ENCODE measurements around the gene TMEM238.
A peak's percentile ranks its signal among the peaks of the same experiment; 100 is the strongest.
"Not testable (repeated sequence)": the region's sequence is repeated elsewhere in the genome, so short reads cannot be mapped to it uniquely, and the experiment has no call there.

The TMEM238 gene

GRCh38 chr19:55339889-55340783 lies 44.0 kb downstream of the TMEM238 start:
- no peak for DNase-seq (ENCODE audit: extremely low spot score)
- ChIA-PET CTCF (interaction anchor here (1.1 kb wide), 1 partner anchor 22 kb away, joined by 3 read pairs; no protein-coding TSS in a partner anchor), POLR2A (interaction anchor here (0.5 to 3.5 kb wide), 25 partner anchors 9 to 1392 kb away, joined by 3 to 27 read pairs (median 5); partner anchors contain the start of genes HSPBP1, PPP6R1, TMEM150B and TMEM190)
- TF ChIP-seq FOXM1 (IDR thresholded peaks at IDR 0.05; ENCODE audit: borderline replicate concordance) (no peak), PKNOX1 (IDR thresholded peaks at IDR 0.05) (no peak)

- ChIA-PET CTCF (interaction anchor here (0.6 to 1.1 kb wide), 4 partner anchors 19 to 198 kb away, joined by 3 to 4 read pairs (median 4); no protein-coding TSS in a partner anchor), POLR2A (interaction anchor here (0.6 to 3.5 kb wide), 30 partner anchors 10 to 315 kb away, joined by 3 to 27 read pairs (median 5); partner anchors contain the start of genes FIZ1, HSPBP1, PPP6R1 and TMEM150B)
- TF ChIP-seq PKNOX1 (IDR thresholded peaks at IDR 0.05) (peak; percentile 100), FOXM1 (IDR thresholded peaks at IDR 0.05; ENCODE audit: borderline replicate concordance) (no peak), HDGF (IDR thresholded peaks at IDR 0.05; ENCODE audit: borderline replicate concordance) (peak; percentile 54; the same call in 1 of the 2 replicates)
- DNase-seq (ENCODE audit: extremely low spot score): peak; percentile 98
These were observed 44.8 kb downstream of the TMEM238 start, which contains the start of gene KMT5C for GRCh38 chr19:55339105-55339888. KMT5C (plus strand) TSS chr19:55339876; CDS start chr19:55341937, 2,061 bp downstream.

- ChIA-PET CTCF (no interaction called here), POLR2A (no interaction called here)
- TF ChIP-seq FOXA1 (IDR thresholded peaks at IDR 0.05) (no peak), BHLHE40 (IDR thresholded peaks at IDR 0.05; ENCODE audit: borderline replicate concordance) (no peak), FOXM1 (IDR thresholded peaks at IDR 0.05; ENCODE audit: borderline replicate concordance) (no peak), CTBP1 (IDR thresholded peaks at IDR 0.05; ENCODE audit: borderline replicate concordance) (no peak), SUZ12 (IDR thresholded peaks at IDR 0.05) (no peak)
- no peak for DNase-seq (ENCODE audit: extremely low spot score)
These were observed 48.0 kb downstream of the TMEM238 start for GRCh38 chr19:55336101-55336500.

GRCh38 chr19:55333870-55334269 lies 50.2 kb downstream of the TMEM238 start:
- TF ChIP-seq NFRKB (IDR thresholded peaks at IDR 0.05) (no peak), ZNF384 (IDR thresholded peaks at IDR 0.05) (no peak), FOXA1 (IDR thresholded peaks at IDR 0.05) (no peak), FOXM1 (IDR thresholded peaks at IDR 0.05; ENCODE audit: borderline replicate concordance) (no peak), HDGF (IDR thresholded peaks at IDR 0.05; ENCODE audit: borderline replicate concordance) (no peak), ELF4 (IDR thresholded peaks at IDR 0.05) (no peak), PKNOX1 (IDR thresholded peaks at IDR 0.05) (no peak), FOXK2 (IDR thresholded peaks at IDR 0.05) (no peak), ARNT (IDR thresholded peaks at IDR 0.05) (no peak), SUZ12 (IDR thresholded peaks at IDR 0.05) (no peak), SP1 (IDR thresholded peaks at IDR 0.05) (no peak), CTBP1 (IDR thresholded peaks at IDR 0.05; ENCODE audit: borderline replicate concordance) (no peak)
- ChIA-PET CTCF (no interaction called here), POLR2A (no interaction called here)
- no peak for DNase-seq (ENCODE audit: extremely low spot score)

GRCh38 chr19:55329791-55330190 lies 54.3 kb downstream of the TMEM238 start:
- POLR2A ChIA-PET: not testable (repeated sequence)

More at GRCh38 chr19:55329791-55330190, 54.3 kb downstream of the TMEM238 start:
- CTCF ChIA-PET; DNase-seq (ENCODE audit: extremely low spot score): not testable (repeated sequence)
